GM12878 (cell line): Measurements from ENCODE around the gene GPR108. TPM values are rescaled to one million over a fixed set of nuclear protein-coding genes. Genes with fewer than 3 reads are reported as not detected.

ENCODE experiments used
- ATAC-seq: fragments of 200-7000 bp; cut with Tn5 transposase; 3 replicates; pipeline ENCODE4 v1.9.1; 2020; ENCODE audit warnings: mild to moderate bottlenecking, moderate library complexity
- BruUV-seq: library from RNA; stranded (reverse); fragments of 400-500 nt; replicated peaks from 2 replicates; lab custom pipeline; 2021; lab: Mats Ljungman, UMichigan
- CTCF ChIA-PET: fragments of 300-600 bp; sonication (Branson Sonifier 250); formaldehyde crosslinking; extraction: SDS; loops from one replicate; lab custom pipeline; 2021; ENCODE audit warnings: inconsistent platforms; lab: Yijun Ruan, JAX
- POLR2A ChIA-PET: fragments of 350-600 bp; formaldehyde crosslinking; extraction: SDS; loops from one replicate; lab custom pipeline; 2021; ENCODE audit warnings: inconsistent platforms; lab: Charles Lee
- RAD21 ChIA-PET: fragments of 300-600 bp; sonication (Branson Sonifier 250); formaldehyde crosslinking; loops from one replicate; lab custom pipeline; 2023; ENCODE audit warnings: antibody characterized with exemption; ENCODE audit not compliant: unreplicated experiment; lab: Charles Lee
- SMC1A ChIA-PET: fragments of 300-600 bp; sonication (Branson Sonifier 250); formaldehyde crosslinking; loops from one replicate; lab custom pipeline; 2023; ENCODE audit not compliant: unreplicated experiment, uncharacterized antibody; lab: Charles Lee
- DNase-seq: peaks from one replicate; pipeline ENCODE4 v3.0.0-alpha.2; 2011; ENCODE audit warnings: low read depth, low spot score
- FAIRE-seq: peaks from 3 replicates; lab custom pipeline; 2011; peaks lifted over from hg19 to GRCh38; lab: Jason Lieb, UNC
- H2AFZ ChIP-seq: 2 replicates; pipeline ENCODE4 v1.6.0; 2011; ENCODE audit warnings: low read depth, low read length, control low read depth; ENCODE audit not compliant: control insufficient read depth
- H3K27ac ChIP-seq: 2 replicates; pipeline ENCODE4 v1.5.1; 2011; ENCODE audit warnings: control low read depth; ENCODE audit not compliant: control insufficient read depth, insufficient read depth
- H3K27me3 ChIP-seq, 2 experiments: replicated peaks in 1 of 2; 2 replicates each; pipeline versions ENCODE4 v1.6.0 to v1.6.1; 2011; ENCODE audit warnings: low read length in 1 of 2; ENCODE audit not compliant: control insufficient read depth in 2 of 2, insufficient read depth in 2 of 2
- H3K36me3 ChIP-seq, 2 experiments: 2 replicates each; pipeline ENCODE4 v1.5.1; 2011; ENCODE audit warnings: low read length in 1 of 2; ENCODE audit not compliant: control insufficient read depth in 2 of 2, insufficient read depth in 2 of 2
- H3K4me1 ChIP-seq: 2 replicates; pipeline ENCODE4 v1.6.1; 2011; ENCODE audit warnings: mild to moderate bottlenecking, low read length, moderate library complexity, mixed read lengths; ENCODE audit not compliant: control insufficient read depth, insufficient read depth
- H3K4me2 ChIP-seq: 2 replicates; pipeline ENCODE4 v1.6.0; 2011; ENCODE audit warnings: control low read depth; ENCODE audit not compliant: control insufficient read depth, insufficient read depth
- H3K4me3 ChIP-seq: fragments of 200-600 bp; sonication (generic); 2 replicates; pipeline ENCODE4 v1.5.1; 2016
- H3K79me2 ChIP-seq: 2 replicates; pipeline ENCODE4 v1.6.0; 2011; ENCODE audit warnings: low read length; ENCODE audit not compliant: control insufficient read depth, insufficient read depth
- H3K9ac ChIP-seq: 2 replicates; pipeline ENCODE4 v1.8.0; 2011; ENCODE audit warnings: low read length, control low read depth, mixed read lengths; ENCODE audit not compliant: control insufficient read depth, insufficient read depth
- H3K9me3 ChIP-seq: replicated peaks from 3 replicates; pipeline ENCODE4 v1.5.1; 2011; ENCODE audit warnings: mild to moderate bottlenecking, low read length; ENCODE audit not compliant: control insufficient read depth, insufficient read depth
- H4K20me1 ChIP-seq: 2 replicates; pipeline ENCODE4 v1.6.0; 2011; ENCODE audit not compliant: control insufficient read depth, insufficient read depth
- BRCA1 ChIP-seq: IDR thresholded peaks from 2 replicates; pipeline ENCODE4 v1.6.1; 2011; ENCODE audit warnings: low read depth, low read length, improper control_type of control experiment
- GATAD2B ChIP-seq: fragments of 450-650 bp; conservative IDR thresholded peaks from 2 replicates; pipeline ENCODE4 v1.6.1; 2017; ENCODE audit warnings: low read depth, mild to moderate bottlenecking, moderate library complexity
- HCFC1 ChIP-seq: fragments of 150-350 bp; IDR thresholded peaks from 2 replicates; pipeline ENCODE4 v1.6.1; 2014; ENCODE audit warnings: low read length
- MTA2 ChIP-seq: fragments of 450-650 bp; IDR thresholded peaks from 2 replicates; pipeline ENCODE4 v1.6.1; 2016; ENCODE audit warnings: low read depth, mild to moderate bottlenecking, moderate library complexity
- MTA3 ChIP-seq: IDR thresholded peaks from 2 replicates; pipeline ENCODE4 v1.6.1; 2012; ENCODE audit warnings: low read length, inconsistent platforms, borderline replicate concordance
- MYB ChIP-seq: fragments of 150-350 bp; IDR thresholded peaks from 2 replicates; pipeline ENCODE4 v1.6.1; 2014; ENCODE audit warnings: mild to moderate bottlenecking, low read depth, low read length, borderline replicate concordance
- PAX8 ChIP-seq: fragments of 450-650 bp; IDR thresholded peaks from 2 replicates; pipeline ENCODE4 v1.6.1; 2017; ENCODE audit warnings: mild to moderate bottlenecking, moderate library complexity
- RFX5 ChIP-seq: IDR thresholded peaks from 2 replicates; pipeline ENCODE4 v1.6.1; 2011; ENCODE audit warnings: low read depth, low read length, improper control_type of control experiment
- SIN3A ChIP-seq: IDR thresholded peaks from 2 replicates; pipeline ENCODE4 v1.6.1; 2012; ENCODE audit warnings: low read depth, low read length, improper control_type of control experiment
- SMC3 ChIP-seq: IDR thresholded peaks from 2 replicates; pipeline ENCODE4 v1.6.1; 2011; ENCODE audit warnings: low read length, improper control_type of control experiment, borderline replicate concordance
- SPI1 ChIP-seq: IDR thresholded peaks from 2 replicates; pipeline ENCODE4 v1.6.1; 2011; ENCODE audit warnings: low read depth, mild to moderate bottlenecking, low read length, moderate library complexity, borderline replicate concordance; ENCODE audit not compliant: insufficient read depth
- ZBED1 ChIP-seq: IDR thresholded peaks from 2 replicates; pipeline ENCODE4 v1.6.1; 2016; ENCODE audit warnings: borderline replicate concordance
- ZNF24 ChIP-seq: fragments of 450-650 bp; IDR thresholded peaks from 2 replicates; pipeline ENCODE4 v1.6.1; 2017; ENCODE audit warnings: antibody characterized with exemption, mild to moderate bottlenecking
- ZNF274 ChIP-seq: IDR thresholded peaks from one replicate; pipeline ENCODE4 v1.8.0; 2011; ENCODE audit not compliant: insufficient read length, insufficient read depth
- WGBS: methylation state at CpG from one replicate; pipeline ENCODE4 v1.1.6; 2016; ENCODE audit warnings: low lambda C conversion rate; ENCODE audit not compliant: insufficient replicate concordance, insufficient coverage; ENCODE audit errors: missing lambda C conversion rate; 5-methylcytosine and 5-hydroxymethylcytosine counted together
- in situ Hi-C: fragments of 300-500 bp; cut with MboI; formaldehyde crosslinking; loops from 9 replicates; pipeline ENCODE4 v1.14.3; 2018; ENCODE audit warnings: mixed read lengths
- intact Hi-C: fragments of 100-400 bp; cut with micrococcal nuclease; formaldehyde crosslinking; loops from one replicate; pipeline ENCODE4 v1.14.2; 2022; ENCODE audit not compliant: unreplicated experiment
- polyA plus RNA-seq, 11 experiments: library from polyadenylated mRNA; depleted of rRNA in 4 of 11; unstranded in 6 of 11; stranded (reverse) in 5 of 11; fragments of >200 nt; fragmentation: Nextera tagmentation in 4 of 11; fragmentation: Illumina TruSeq in 1 of 11; extraction: Ambion mirVana in 4 of 11; extraction: Trizol in 1 of 11; gene quantifications; 1 replicate in 1 of 11; 2 replicates in 10 of 11; pipeline versions ENCODE4 v1.2.1 to v1.2.3, GENCODE V29; 2011 to 2016; ENCODE audit warnings: inconsistent platforms in 2 of 11, missing spikeins in 2 of 11, low read depth in 1 of 11
- total RNA-seq, 4 experiments: library from RNA; depleted of rRNA in 3 of 4; stranded (reverse); fragments of >200 nt in 3 of 4; fragmentation: Illumina TruSeq in 1 of 4; extraction: Trizol in 1 of 4; gene quantifications; 2 replicates each; pipeline versions ENCODE4 v1.2.1 to v1.2.3, GENCODE V29; 2013 to 2021
- TF ChIP-seq, protein P1 (sequence below): fragments of 450-650 bp; IDR thresholded peaks from 2 replicates; pipeline ENCODE4 v1.6.1; 2017; ENCODE audit warnings: mild to moderate bottlenecking, moderate library complexity
- TF ChIP-seq, protein P2 (sequence below): IDR thresholded peaks from 2 replicates; pipeline ENCODE4 v1.6.1; 2011; ENCODE audit warnings: low read depth, mild to moderate bottlenecking, low read length, moderate library complexity, borderline replicate concordance; ENCODE audit errors: extremely low read depth

GPR108 gene
- total and polyA plus RNA-seq, 10 of the 15 experiments (the other 5 are each of a cell fraction or from before 2014, with no cell fraction given), result 4.4 to 87.2 (median 57.1) TPM

DNA sequence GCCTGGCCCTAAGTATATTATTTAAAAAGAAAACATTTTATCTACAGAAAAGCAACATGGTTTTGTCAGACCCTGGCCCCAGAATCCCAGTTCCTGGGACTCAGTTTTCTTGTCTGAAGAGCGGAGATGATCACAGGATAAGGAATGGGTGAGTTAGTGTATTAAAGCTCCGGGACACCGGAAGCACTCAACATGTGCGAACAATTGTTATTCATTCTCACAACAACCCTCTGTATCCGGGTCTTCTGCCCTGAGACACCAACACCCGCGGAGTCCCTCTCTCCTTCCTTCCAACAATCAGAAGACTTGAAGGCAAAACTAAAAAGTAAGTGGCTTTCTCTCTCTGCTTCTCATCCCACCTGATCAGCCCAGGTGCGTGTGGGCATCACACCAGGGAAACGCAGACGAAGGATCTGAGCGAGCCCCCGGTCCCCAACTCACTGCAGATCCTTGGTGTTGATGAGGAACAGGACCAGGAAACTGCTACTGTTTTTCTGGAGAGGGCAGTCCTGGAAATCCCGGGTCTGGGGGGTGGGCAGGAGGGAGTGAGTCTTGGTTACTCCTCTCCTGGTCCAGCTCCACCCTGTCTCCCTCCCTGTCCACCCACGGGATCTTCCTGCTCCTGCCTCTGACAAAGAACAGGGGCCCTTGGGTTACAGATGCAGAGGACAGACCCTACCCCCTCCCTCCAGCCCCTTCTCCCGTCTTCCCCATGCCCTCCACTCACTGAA, 2.0 kb downstream of the GPR108 start (continued):
- no peak for TF ChIP-seq MTA2
- TF ChIP-seq, protein P1, sequence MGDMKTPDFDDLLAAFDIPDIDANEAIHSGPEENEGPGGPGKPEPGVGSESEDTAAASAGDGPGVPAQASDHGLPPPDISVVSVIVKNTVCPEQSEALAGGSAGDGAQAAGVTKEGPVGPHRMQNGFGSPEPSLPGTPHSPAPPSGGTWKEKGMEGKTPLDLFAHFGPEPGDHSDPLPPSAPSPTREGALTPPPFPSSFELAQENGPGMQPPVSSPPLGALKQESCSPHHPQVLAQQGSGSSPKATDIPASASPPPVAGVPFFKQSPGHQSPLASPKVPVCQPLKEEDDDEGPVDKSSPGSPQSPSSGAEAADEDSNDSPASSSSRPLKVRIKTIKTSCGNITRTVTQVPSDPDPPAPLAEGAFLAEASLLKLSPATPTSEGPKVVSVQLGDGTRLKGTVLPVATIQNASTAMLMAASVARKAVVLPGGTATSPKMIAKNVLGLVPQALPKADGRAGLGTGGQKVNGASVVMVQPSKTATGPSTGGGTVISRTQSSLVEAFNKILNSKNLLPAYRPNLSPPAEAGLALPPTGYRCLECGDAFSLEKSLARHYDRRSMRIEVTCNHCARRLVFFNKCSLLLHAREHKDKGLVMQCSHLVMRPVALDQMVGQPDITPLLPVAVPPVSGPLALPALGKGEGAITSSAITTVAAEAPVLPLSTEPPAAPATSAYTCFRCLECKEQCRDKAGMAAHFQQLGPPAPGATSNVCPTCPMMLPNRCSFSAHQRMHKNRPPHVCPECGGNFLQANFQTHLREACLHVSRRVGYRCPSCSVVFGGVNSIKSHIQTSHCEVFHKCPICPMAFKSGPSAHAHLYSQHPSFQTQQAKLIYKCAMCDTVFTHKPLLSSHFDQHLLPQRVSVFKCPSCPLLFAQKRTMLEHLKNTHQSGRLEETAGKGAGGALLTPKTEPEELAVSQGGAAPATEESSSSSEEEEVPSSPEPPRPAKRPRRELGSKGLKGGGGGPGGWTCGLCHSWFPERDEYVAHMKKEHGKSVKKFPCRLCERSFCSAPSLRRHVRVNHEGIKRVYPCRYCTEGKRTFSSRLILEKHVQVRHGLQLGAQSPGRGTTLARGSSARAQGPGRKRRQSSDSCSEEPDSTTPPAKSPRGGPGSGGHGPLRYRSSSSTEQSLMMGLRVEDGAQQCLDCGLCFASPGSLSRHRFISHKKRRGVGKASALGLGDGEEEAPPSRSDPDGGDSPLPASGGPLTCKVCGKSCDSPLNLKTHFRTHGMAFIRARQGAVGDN, result no peak
- TF ChIP-seq HCFC1, result no peak
- no peak for TF ChIP-seq SIN3A
- no peak for TF ChIP-seq RFX5
- no peak for TF ChIP-seq ZBED1

DNA sequence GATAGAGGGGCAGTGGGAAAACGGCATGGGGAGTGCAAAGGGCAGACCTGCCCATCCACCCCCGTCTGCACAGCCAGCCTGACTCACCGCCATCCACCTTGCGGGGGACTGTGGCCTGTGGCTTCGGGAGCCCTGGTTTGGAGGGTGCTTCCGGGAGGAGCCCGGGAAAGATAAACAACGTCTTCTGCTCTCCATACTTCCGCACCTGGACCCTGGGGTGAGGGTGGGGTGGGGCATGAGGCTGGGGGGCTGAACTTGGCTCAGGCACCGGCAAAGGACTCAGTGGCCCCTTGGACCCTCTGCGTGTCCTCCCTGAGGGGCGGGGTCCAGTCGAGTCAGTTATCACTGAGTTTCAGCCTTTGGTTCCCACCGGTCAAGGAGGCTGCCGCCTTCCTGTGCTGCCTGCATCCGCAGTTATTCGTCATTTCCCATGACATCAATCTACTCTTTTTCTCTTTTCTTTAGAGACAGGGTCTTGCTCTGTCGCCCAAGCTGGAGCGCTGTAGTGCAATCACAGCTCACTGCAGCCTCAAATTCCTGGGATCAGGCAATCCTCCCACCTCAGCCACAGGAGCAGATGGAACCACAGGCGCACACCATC, 3.2 kb downstream of the GPR108 start:
- Histone ChIP-seq H3K27ac (no peak overlapping the region), H3K9me3 (no peaks in the 10 kb centered on the region), H3K4me1 (peaks cover 24% of the 10 kb centered on the region), H2AFZ (no peak overlapping the region), H3K9ac (no peak overlapping the region), H3K36me3 (no peaks in the 10 kb centered on the region; a peak in 2 of 4 replicates), H3K27me3 (no peaks in the 10 kb centered on the region), H3K4me3 (no peak overlapping the region), H3K79me2 (peaks cover 21% of the 10 kb centered on the region), H3K4me2 (no peak overlapping the region), H4K20me1 (no peaks in the 10 kb centered on the region)
- FAIRE-seq (no peak), DNase-seq (no peak), ATAC-seq (no peak)
- intact Hi-C loops (no loop called here), in situ Hi-C loops (no loop called here)
- SMC1A ChIA-PET, result interaction anchor here (1.2 kb wide), 1 partner anchor 104 kb away, joined by 3 read pairs; no protein-coding TSS in a partner anchor
- TF ChIP-seq ZNF24, result no peak
- TF ChIP-seq GATAD2B, result no peak
- TF ChIP-seq MTA3, result no peak
- no peak for TF ChIP-seq SPI1
- no peak for TF ChIP-seq SMC3
- TF ChIP-seq ZNF274, result no peak
- TF ChIP-seq PAX8, result no peak
- TF ChIP-seq, protein P2, sequence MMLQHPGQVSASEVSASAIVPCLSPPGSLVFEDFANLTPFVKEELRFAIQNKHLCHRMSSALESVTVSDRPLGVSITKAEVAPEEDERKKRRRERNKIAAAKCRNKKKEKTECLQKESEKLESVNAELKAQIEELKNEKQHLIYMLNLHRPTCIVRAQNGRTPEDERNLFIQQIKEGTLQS, result no peak
- no peak for TF ChIP-seq MYB
- no peak for TF ChIP-seq BRCA1
- CTCF ChIA-PET, result no interaction called here
- WGBS, result 79% methylated on average over 19 of the region's 20 CpGs
- no TSS peak for BruUV-seq
- RAD21 ChIA-PET, result no interaction called here
- POLR2A ChIA-PET, result no interaction called here
